IgD-negative memory B cell (primary cell): ENCODE measurements around the gene SOCS1. TPM values are rescaled to one million over a fixed set of nuclear protein-coding genes. Genes with fewer than 3 reads are reported as not detected.
"Not testable (repeated sequence)": the region's sequence is repeated elsewhere in the genome, so short reads cannot be mapped to it uniquely, and the experiment has no call there.

ENCODE experiments used
- H3K27ac Mint-ChIP-seq, 3 donors: one replicate each; pipeline ENCODE4 v1.8.0; 2020 to 2022; ENCODE audit warnings: mild to moderate bottlenecking in 3 of 3, mixed read lengths in 3 of 3, moderate library complexity in 1 of 3
- H3K27me3 Mint-ChIP-seq: one replicate; pipeline ENCODE4 v1.8.0; 2021; ENCODE audit warnings: mixed read lengths
- H3K36me3 Mint-ChIP-seq: one replicate; pipeline ENCODE4 v1.8.0; 2020; ENCODE audit warnings: mild to moderate bottlenecking, mixed read lengths
- H3K4me1 Mint-ChIP-seq, 3 donors: one replicate each; pipeline ENCODE4 v1.8.0; 2020 to 2022; ENCODE audit warnings: mixed read lengths in 3 of 3, mild to moderate bottlenecking in 1 of 3
- H3K4me3 Mint-ChIP-seq, 4 donors: one replicate each; pipeline ENCODE4 v1.8.0; 2020 to 2022; ENCODE audit warnings: mild to moderate bottlenecking in 4 of 4, mixed read lengths in 4 of 4, moderate library complexity in 3 of 4
- H3K9me3 Mint-ChIP-seq, 3 donors: one replicate each; pipeline ENCODE4 v1.8.0; 2020 to 2021; ENCODE audit warnings: mixed read lengths in 3 of 3, mild to moderate bottlenecking in 1 of 3
- polyA plus RNA-seq: library from polyadenylated mRNA; unstranded; fragments of 300-500 nt; fragmentation: Illumina TruSeq; gene quantifications from one replicate; pipeline ENCODE4 v1.2.3, GENCODE V29; 2021

Gene SOCS1
- polyA plus RNA-seq = 39.1 TPM

- Mint-ChIP-seq H3K36me3 (peaks cover 3% of the 10 kb centered on the region), H3K9me3 (no peaks in the 10 kb centered on the region), H3K27me3 (no peaks in the 10 kb centered on the region), H3K4me1 (peaks cover 34 to 52% (median 43%) of the 10 kb centered on the region in 3 donors), H3K27ac (peak within 1 kb of the TSS; percentile 96 to 98 (median 98)), H3K4me3 (peak within 1 kb of the TSS; percentile 97 to 100 (median 100))
Observed at GRCh38 chr16:11255737-11256660, at the start of gene SOCS1. Gene SOCS1, minus strand, starts transcription at chr16:11256204. Its CDS starts 726 bp downstream, at chr16:11255478.

GRCh38 chr16:11303405-11304138 is 47.6 kb upstream of the SOCS1 start:
- H3K27ac Mint-ChIP-seq = peak overlapping the region in 1 of 3 donors; percentile 57

GRCh38 chr16:11302977-11303376 is 47.0 kb upstream of the SOCS1 start:
- H3K36me3 Mint-ChIP-seq = peaks cover 1% of the 10 kb centered on the region
- no peaks in the 10 kb centered on the region for H3K27me3 Mint-ChIP-seq
- H3K9me3 Mint-ChIP-seq = peaks cover 0 to 2% (median 0%) of the 10 kb centered on the region in 3 donors
- no peak overlapping the region for H3K4me3 Mint-ChIP-seq
- peak overlapping the region in 1 of 3 donors; percentile 57 for H3K27ac Mint-ChIP-seq
- H3K4me1 Mint-ChIP-seq = peaks cover 11 to 23% (median 20%) of the 10 kb centered on the region in 3 donors

More at GRCh38 chr16:11303405-11304138, 47.6 kb upstream of the SOCS1 start:
- Mint-ChIP-seq H3K9me3 (peaks cover 0 to 2% (median 0%) of the 10 kb centered on the region in 3 donors), H3K4me1 (peaks cover 10 to 26% (median 22%) of the 10 kb centered on the region in 3 donors), H3K4me3 (no peak overlapping the region), H3K27me3 (no peaks in the 10 kb centered on the region), H3K36me3 (peaks cover 1% of the 10 kb centered on the region)

- H3K27ac Mint-ChIP-seq = peak overlapping the region in 1 of 3 donors; percentile 46
- peaks cover 18 to 27% (median 27%) of the 10 kb centered on the region in 3 donors for H3K4me1 Mint-ChIP-seq
- no peaks in the 10 kb centered on the region for H3K27me3 Mint-ChIP-seq
Observed at GRCh38 chr16:11301645-11302501, 45.9 kb upstream of the SOCS1 start.

GRCh38 chr16:11300560-11300892 is 44.5 kb upstream of the SOCS1 start:
- Mint-ChIP-seq H3K9me3 (no peaks in the 10 kb centered on the region), H3K36me3 (peaks cover 1% of the 10 kb centered on the region), H3K4me1 (peaks cover 21 to 32% (median 28%) of the 10 kb centered on the region in 3 donors), H3K27me3 (no peaks in the 10 kb centered on the region), H3K4me3 (no peak overlapping the region), H3K27ac (peak overlapping the region in 1 of 3 donors; percentile 27)

More at GRCh38 chr16:11301645-11302501, 45.9 kb upstream of the SOCS1 start:
- Mint-ChIP-seq H3K36me3 (peaks cover 1% of the 10 kb centered on the region), H3K4me3 (no peak overlapping the region), H3K9me3 (no peaks in the 10 kb centered on the region)

GRCh38 chr16:11299865-11300559 is 44.0 kb upstream of the SOCS1 start:
- peaks cover 24 to 32% (median 30%) of the 10 kb centered on the region in 3 donors for H3K4me1 Mint-ChIP-seq
- peak overlapping the region in 1 of 3 donors; percentile 27 for H3K27ac Mint-ChIP-seq

GRCh38 chr16:11298950-11299547 is 43.0 kb upstream of the SOCS1 start:
- H3K36me3 Mint-ChIP-seq, H3K9me3 Mint-ChIP-seq, H3K27me3 Mint-ChIP-seq: not testable (repeated sequence)
- H3K4me1 Mint-ChIP-seq = peaks cover 28 to 34% (median 31%) of the 10 kb centered on the region in 3 donors
- H3K27ac Mint-ChIP-seq = peak overlapping the region in 2 of 3 donors; percentile 84 to 93
- peak overlapping the region in 3 of 4 donors; percentile 27 to 81 (median 75) for H3K4me3 Mint-ChIP-seq

More at GRCh38 chr16:11299865-11300559, 44.0 kb upstream of the SOCS1 start:
- H3K4me3 Mint-ChIP-seq = no peak overlapping the region
- H3K9me3 Mint-ChIP-seq = no peaks in the 10 kb centered on the region
- H3K36me3 Mint-ChIP-seq = peaks cover 1% of the 10 kb centered on the region
- H3K27me3 Mint-ChIP-seq = peaks cover under 1% of the 10 kb centered on the region

- peak overlapping the region; percentile 90 to 95 (median 93) for H3K27ac Mint-ChIP-seq
- H3K4me3 Mint-ChIP-seq = peak overlapping the region in 3 of 4 donors; percentile 54 to 83 (median 75)
- peaks cover 1% of the 10 kb centered on the region for H3K36me3 Mint-ChIP-seq
- H3K27me3 Mint-ChIP-seq = peaks cover 10% of the 10 kb centered on the region
- peaks cover 28 to 33% (median 32%) of the 10 kb centered on the region in 3 donors for H3K4me1 Mint-ChIP-seq
- H3K9me3 Mint-ChIP-seq = no peaks in the 10 kb centered on the region
Observed at GRCh38 chr16:11298143-11298900, 42.3 kb upstream of the SOCS1 start.

- peaks cover 28 to 33% (median 33%) of the 10 kb centered on the region in 3 donors for H3K4me1 Mint-ChIP-seq
Observed at GRCh38 chr16:11297492-11298142, 41.6 kb upstream of the SOCS1 start.

GRCh38 chr16:11296706-11297491 is 40.9 kb upstream of the SOCS1 start:
- Mint-ChIP-seq H3K4me3 (peak overlapping the region; percentile 54 to 89 (median 76)), H3K4me1 (peaks cover 28 to 33% (median 31%) of the 10 kb centered on the region in 3 donors), H3K27ac (peak overlapping the region; percentile 90 to 95 (median 93)), H3K27me3 (peaks cover 15% of the 10 kb centered on the region), H3K36me3 (peaks cover 1% of the 10 kb centered on the region), H3K9me3 (no peaks in the 10 kb centered on the region)

More at GRCh38 chr16:11297492-11298142, 41.6 kb upstream of the SOCS1 start:
- Mint-ChIP-seq H3K36me3 (peaks cover 1% of the 10 kb centered on the region), H3K27ac (peak overlapping the region; percentile 90 to 95 (median 93)), H3K9me3 (no peaks in the 10 kb centered on the region), H3K4me3 (peak overlapping the region; percentile 54 to 89 (median 76)), H3K27me3 (peaks cover 15% of the 10 kb centered on the region)

- Mint-ChIP-seq H3K27me3 (peaks cover 18% of the 10 kb centered on the region), H3K4me1 (peaks cover 28 to 31% (median 31%) of the 10 kb centered on the region in 3 donors), H3K4me3 (peak overlapping the region in 3 of 4 donors; percentile 54 to 60 (median 60)), H3K36me3 (peaks cover 1% of the 10 kb centered on the region), H3K27ac (peak overlapping the region in 2 of 3 donors; percentile 93 to 95), H3K9me3 (no peaks in the 10 kb centered on the region)
Observed at GRCh38 chr16:11296351-11296705, 40.3 kb upstream of the SOCS1 start.

- H3K4me1 Mint-ChIP-seq = peaks cover 28 to 31% (median 31%) of the 10 kb centered on the region in 3 donors
- no peak overlapping the region for H3K27ac Mint-ChIP-seq
- peaks cover 20% of the 10 kb centered on the region for H3K27me3 Mint-ChIP-seq
- no peak overlapping the region for H3K4me3 Mint-ChIP-seq
- peaks cover 1% of the 10 kb centered on the region for H3K36me3 Mint-ChIP-seq
- H3K9me3 Mint-ChIP-seq = no peaks in the 10 kb centered on the region
Observed at GRCh38 chr16:11295672-11296071, 39.7 kb upstream of the SOCS1 start.
